Measurements from ENCODE around the gene CCBE1. TPM values are rescaled to one million over a fixed set of nuclear protein-coding genes. Genes with fewer than 3 reads are reported as not detected.

Gene CCBE1
- total RNA-seq, 2 experiments from 2014 or later, result not detected

DNA sequence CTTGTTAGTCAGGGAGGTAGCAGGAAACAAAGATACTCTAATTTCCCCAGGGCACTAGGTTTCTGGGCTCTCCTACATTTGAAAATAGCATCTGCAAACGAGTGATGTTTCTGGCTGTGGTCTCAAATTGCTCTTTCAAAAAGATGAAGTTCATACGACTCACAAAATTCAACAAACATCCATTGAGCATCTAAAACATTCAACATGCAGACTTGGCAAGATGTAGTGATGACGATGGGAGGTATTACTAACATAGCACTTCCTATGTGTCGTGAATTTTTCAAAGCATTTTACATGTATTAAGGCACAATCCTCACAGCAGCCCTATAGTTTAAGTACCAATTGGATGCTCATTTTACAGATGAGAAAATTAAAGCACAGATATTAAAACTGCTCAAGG is 5.2 kb downstream of the CCBE1 start:
- intact Hi-C loops (cut with micrococcal nuclease), result loop anchor here (10.0 kb wide), 1 partner anchor 417 kb away; the partner anchor contains the start of gene RAX
- Mint-ChIP-seq H3K27ac (no peak overlapping the region), H3K27me3 (ENCODE audit: low read depth) (peaks cover 43% of the 10 kb centered on the region), H3K4me3 (no peak overlapping the region), H3K9me3 (no peaks in the 10 kb centered on the region), H3K4me1 (ENCODE audit: low read depth) (peaks cover 5% of the 10 kb centered on the region), H3K36me3 (ENCODE audit: low read depth) (no peaks in the 10 kb centered on the region)
- CTCF ChIA-PET, result no interaction called here
- no peak for DNase-seq

DNA sequence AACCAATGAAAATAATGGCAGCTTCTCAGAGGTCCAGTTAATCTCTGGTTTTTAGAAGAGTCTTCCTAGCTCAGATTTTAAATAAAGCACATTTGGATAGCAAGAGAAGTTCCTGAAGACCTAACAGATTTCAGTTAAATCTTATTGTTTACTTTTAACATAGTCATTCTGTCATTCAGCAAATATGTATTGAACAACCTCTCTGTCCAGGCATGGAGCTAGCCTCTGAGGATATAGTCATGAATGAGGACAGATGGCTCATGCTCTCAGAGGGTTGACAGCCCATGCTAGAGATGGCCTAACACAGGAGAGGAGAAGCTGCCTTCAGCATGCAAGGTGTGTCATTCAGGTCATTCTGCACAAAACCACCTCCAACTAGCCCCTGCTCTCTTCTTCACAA is 6.2 kb downstream of the CCBE1 start:
- intact Hi-C loops (cut with micrococcal nuclease), result loop anchor here (10.0 kb wide), 1 partner anchor 416 kb away; the partner anchor contains the start of gene RAX
- CTCF ChIA-PET, result interaction anchor here (0.5 kb wide), 1 partner anchor 229 kb away, joined by 3 read pairs; no protein-coding TSS in a partner anchor
- H3K4me3 Mint-ChIP-seq, result no peak overlapping the region
- H3K27me3 Mint-ChIP-seq (ENCODE audit: low read depth), result peaks cover 37% of the 10 kb centered on the region
- H3K9me3 Mint-ChIP-seq, result no peaks in the 10 kb centered on the region
- no peaks in the 10 kb centered on the region for H3K36me3 Mint-ChIP-seq (ENCODE audit: low read depth)
- no peak overlapping the region for H3K27ac Mint-ChIP-seq
- DNase-seq, result no peak
- no peaks in the 10 kb centered on the region for H3K4me1 Mint-ChIP-seq (ENCODE audit: low read depth)

DNA sequence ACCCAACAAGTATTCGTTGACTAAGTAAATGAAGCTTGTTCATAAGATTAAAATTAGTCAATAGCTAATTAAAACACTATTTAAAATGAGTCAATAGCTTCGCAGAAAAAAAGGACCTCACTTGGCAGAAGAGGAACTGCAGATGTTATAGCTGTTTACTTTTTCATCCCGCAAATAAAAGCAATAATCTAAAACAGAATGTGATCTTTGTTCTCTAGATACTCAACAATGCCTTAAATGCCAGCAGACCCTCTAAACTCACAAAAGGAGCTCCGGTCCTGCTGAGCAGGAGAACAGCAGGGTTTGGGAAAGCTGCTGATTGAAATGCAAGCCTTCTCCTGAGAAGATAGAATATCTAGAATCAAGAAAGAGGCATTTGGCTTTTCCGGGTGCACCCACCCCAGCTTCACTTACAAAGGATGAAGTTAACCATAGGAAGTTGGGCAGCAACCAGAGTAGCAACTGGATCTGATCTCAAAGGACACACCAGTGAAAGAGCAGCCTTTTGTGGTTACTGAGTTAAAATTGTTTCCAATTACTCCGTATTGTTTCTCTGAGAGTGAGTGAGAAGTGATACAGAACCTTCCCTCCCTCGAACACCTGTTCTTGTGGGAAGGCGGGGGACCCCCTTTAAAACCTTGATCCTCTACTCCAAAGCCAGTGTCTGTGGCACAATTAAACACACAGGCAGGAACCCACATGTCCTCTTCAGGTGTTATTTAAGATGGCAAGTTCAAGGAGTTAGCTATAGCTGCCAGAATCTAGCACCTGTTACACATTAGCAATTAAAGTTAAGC is 6.8 kb downstream of the CCBE1 start:
- CTCF ChIA-PET, result interaction anchor here (0.6 kb wide), 1 partner anchor 212 kb away, joined by 3 read pairs; no protein-coding TSS in a partner anchor
- Mint-ChIP-seq H3K4me3 (no peak overlapping the region), H3K4me1 (ENCODE audit: low read depth) (no peaks in the 10 kb centered on the region), H3K36me3 (ENCODE audit: low read depth) (no peaks in the 10 kb centered on the region), H3K27me3 (ENCODE audit: low read depth) (peaks cover 31% of the 10 kb centered on the region), H3K27ac (no peak overlapping the region), H3K9me3 (no peaks in the 10 kb centered on the region)
- intact Hi-C loops (cut with micrococcal nuclease), result loop anchor here (10.0 kb wide), 1 partner anchor 416 kb away; the partner anchor contains the start of gene RAX
- DNase-seq, result no peak

DNA sequence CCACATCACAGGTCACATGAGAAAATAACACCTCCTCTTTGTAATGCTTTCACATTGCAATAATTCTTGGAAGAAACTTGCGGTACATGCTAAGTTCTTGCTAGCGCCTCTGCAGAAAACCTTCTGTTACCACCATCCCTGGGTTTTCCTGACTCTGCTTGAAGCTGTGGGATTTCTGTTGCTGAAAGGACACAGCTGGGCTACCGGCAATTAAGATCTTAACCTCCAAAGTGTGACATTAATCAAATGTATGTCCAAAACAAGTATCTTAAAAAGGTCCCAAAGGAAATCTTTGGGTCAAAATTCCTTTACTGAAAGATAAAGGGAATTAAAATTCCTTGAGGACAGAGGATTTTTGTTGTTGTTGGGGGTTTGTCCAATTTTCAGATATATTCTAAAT is 7.5 kb downstream of the CCBE1 start:
- peaks cover 25% of the 10 kb centered on the region for H3K27me3 Mint-ChIP-seq (ENCODE audit: low read depth)
- DNase-seq, result no peak
- no peak overlapping the region for H3K4me3 Mint-ChIP-seq
- H3K27ac Mint-ChIP-seq, result no peak overlapping the region
- intact Hi-C loops (cut with micrococcal nuclease), result loop anchor here (10.0 kb wide), 1 partner anchor 415 kb away; the partner anchor contains the start of gene RAX
- H3K36me3 Mint-ChIP-seq (ENCODE audit: low read depth), result no peaks in the 10 kb centered on the region
- H3K9me3 Mint-ChIP-seq, result no peaks in the 10 kb centered on the region
- CTCF ChIA-PET, result interaction anchor here (0.6 kb wide), 1 partner anchor 211 kb away, joined by 3 read pairs; no protein-coding TSS in a partner anchor
- H3K4me1 Mint-ChIP-seq (ENCODE audit: low read depth), result no peaks in the 10 kb centered on the region

DNA sequence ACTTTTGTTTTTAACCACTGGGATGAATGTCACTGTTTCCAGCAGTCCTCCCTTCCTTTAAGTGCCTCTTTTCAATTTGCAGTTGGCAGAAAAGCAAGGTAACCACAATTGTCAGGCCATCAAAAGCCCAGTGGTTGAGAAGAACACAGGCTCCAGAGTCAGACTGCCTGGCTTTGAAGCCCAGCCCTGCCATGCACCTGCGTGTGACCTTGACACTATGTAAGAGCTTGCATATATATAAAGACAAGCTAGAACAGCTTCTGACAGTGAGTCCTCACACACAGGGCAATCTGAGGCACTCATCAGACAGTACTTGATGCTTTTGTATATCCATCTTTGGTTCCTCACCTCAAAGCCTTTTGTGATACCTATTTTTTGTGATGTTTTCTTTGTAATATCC is 11.0 kb downstream of the CCBE1 start:
- intact Hi-C loops (cut with micrococcal nuclease), result no loop called here
- Mint-ChIP-seq H3K36me3 (ENCODE audit: low read depth) (no peaks in the 10 kb centered on the region), H3K27me3 (ENCODE audit: low read depth) (peaks cover 8% of the 10 kb centered on the region), H3K27ac (no peak overlapping the region), H3K4me3 (no peak overlapping the region), H3K4me1 (ENCODE audit: low read depth) (no peaks in the 10 kb centered on the region), H3K9me3 (no peaks in the 10 kb centered on the region)
- CTCF ChIA-PET, result interaction anchor here (0.6 to 1.2 kb wide), 2 partner anchors 11 to 120 kb away, joined by 3 to 9 read pairs; partner anchors contain the start of gene CCBE1
- no peak for DNase-seq

DNA sequence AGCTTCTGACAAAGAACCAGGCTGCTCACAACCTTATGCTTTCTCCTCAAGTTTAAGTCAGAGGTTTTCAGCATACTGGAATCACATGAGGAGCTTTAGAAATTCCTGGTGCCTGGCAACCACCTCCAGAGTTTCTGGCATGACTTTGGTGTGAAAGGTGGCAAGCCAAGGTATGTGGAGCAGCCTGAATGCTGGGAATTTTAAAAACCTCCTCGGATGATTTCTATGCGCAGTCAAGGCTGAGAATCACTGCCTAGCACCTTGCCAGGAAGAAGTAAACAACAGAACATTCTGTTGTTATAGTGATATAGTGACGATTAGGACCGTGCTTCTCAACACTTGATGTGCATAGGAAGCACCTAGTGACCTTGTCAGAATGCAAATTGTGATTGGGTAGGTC is 11.7 kb downstream of the CCBE1 start:
- no peak overlapping the region for H3K27ac Mint-ChIP-seq
- CTCF ChIA-PET, result interaction anchor here (1.0 kb wide), 1 partner anchor 12 kb away, joined by 5 read pairs; the partner anchor contains the start of gene CCBE1
- intact Hi-C loops (cut with micrococcal nuclease), result no loop called here
- no peak overlapping the region for H3K4me3 Mint-ChIP-seq
- no peaks in the 10 kb centered on the region for H3K36me3 Mint-ChIP-seq (ENCODE audit: low read depth)
- H3K27me3 Mint-ChIP-seq (ENCODE audit: low read depth), result peaks cover 8% of the 10 kb centered on the region
- H3K4me1 Mint-ChIP-seq (ENCODE audit: low read depth), result no peaks in the 10 kb centered on the region
- DNase-seq, result no peak
- H3K9me3 Mint-ChIP-seq, result no peaks in the 10 kb centered on the region

DNA sequence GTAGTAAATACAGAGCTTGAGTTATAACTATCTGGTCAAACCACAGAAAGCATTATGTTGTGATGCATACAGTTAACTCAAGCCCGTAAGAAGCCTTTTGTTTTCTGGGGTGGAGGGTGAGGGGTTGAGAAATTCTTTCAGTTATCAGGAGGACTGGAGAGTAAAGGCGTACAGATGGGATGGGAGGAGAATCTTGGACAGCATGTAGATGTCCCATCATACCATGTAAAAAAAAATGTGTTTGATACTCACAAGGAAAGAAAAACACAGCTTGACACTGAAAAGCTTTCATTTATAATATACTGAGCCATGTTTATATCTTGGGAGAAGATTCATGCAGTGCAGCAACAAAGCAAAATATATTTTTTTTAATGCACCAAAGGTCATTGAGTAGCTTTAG is 12.4 kb downstream of the CCBE1 start:
- H3K27ac Mint-ChIP-seq, result no peak overlapping the region
- no peaks in the 10 kb centered on the region for H3K36me3 Mint-ChIP-seq (ENCODE audit: low read depth)
- no peak overlapping the region for H3K4me3 Mint-ChIP-seq
- no peaks in the 10 kb centered on the region for H3K4me1 Mint-ChIP-seq (ENCODE audit: low read depth)
- peaks cover 8% of the 10 kb centered on the region for H3K27me3 Mint-ChIP-seq (ENCODE audit: low read depth)
- no peak for DNase-seq
- no peaks in the 10 kb centered on the region for H3K9me3 Mint-ChIP-seq
- intact Hi-C loops (cut with micrococcal nuclease), result no loop called here
- CTCF ChIA-PET, result interaction anchor here (1.0 kb wide), 1 partner anchor 13 kb away, joined by 5 read pairs; the partner anchor contains the start of gene CCBE1

DNA sequence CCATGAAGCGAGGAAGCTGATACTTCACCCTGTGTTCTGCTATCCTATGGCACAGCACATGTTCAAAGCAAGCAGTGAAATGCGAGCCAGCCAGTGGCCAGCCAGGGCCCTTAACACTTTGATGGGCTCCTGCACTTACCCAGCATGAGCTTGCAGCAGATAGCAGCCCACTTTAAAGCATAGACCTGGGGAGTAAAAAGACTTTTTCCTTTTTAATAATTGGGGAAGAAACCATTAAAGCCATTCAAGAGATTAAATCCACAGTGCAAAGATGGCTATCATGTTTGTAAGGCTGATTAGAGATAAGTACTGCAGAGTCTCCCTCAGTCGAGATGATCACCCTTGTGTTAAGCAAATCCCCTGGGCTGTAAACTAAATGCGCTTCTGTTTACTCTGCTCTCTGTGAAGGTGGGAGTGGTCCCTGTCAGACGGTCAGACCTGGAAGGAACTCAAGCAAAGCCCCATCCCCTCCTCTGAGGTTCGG is 15.7 kb downstream of the CCBE1 start:
- CTCF ChIA-PET, result no interaction called here
- peaks cover 2% of the 10 kb centered on the region for H3K27me3 Mint-ChIP-seq (ENCODE audit: low read depth)

DNA sequence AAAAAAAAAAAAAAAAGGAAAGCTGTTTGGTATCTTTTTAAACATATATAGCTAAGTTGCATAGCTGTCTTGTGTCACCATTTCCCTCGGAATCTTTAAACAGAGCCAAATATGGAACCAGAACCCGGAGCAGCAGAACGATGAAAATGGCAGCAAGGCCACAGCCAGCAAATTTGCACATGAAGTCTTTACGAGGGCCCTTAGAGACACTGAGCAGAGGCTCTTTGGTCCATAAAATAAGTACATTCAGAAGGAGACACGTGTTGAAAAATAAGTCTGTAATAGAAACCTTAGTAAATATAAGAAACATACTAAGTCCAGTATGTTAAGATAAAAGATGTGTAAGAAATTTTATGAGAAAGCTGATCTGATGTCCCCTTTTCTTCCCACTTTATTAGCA is 16.2 kb downstream of the CCBE1 start:
- no peak for DNase-seq
- Mint-ChIP-seq H3K36me3 (ENCODE audit: low read depth) (no peaks in the 10 kb centered on the region), H3K4me3 (no peak overlapping the region), H3K27me3 (ENCODE audit: low read depth) (peaks cover 2% of the 10 kb centered on the region), H3K4me1 (ENCODE audit: low read depth) (no peaks in the 10 kb centered on the region), H3K9me3 (no peaks in the 10 kb centered on the region), H3K27ac (no peak overlapping the region)
- intact Hi-C loops (cut with micrococcal nuclease), result no loop called here
- CTCF ChIA-PET, result interaction anchor here (0.7 kb wide), 1 partner anchor 22 kb away, joined by 3 read pairs; no protein-coding TSS in a partner anchor

More for the DNA sequence above, 15.7 kb downstream of the CCBE1 start:
- H3K4me3 Mint-ChIP-seq, result no peak overlapping the region
- no peaks in the 10 kb centered on the region for H3K4me1 Mint-ChIP-seq (ENCODE audit: low read depth)
- H3K9me3 Mint-ChIP-seq, result no peaks in the 10 kb centered on the region
- DNase-seq, result no peak
- no peak overlapping the region for H3K27ac Mint-ChIP-seq
- H3K36me3 Mint-ChIP-seq (ENCODE audit: low read depth), result no peaks in the 10 kb centered on the region
- intact Hi-C loops (cut with micrococcal nuclease), result no loop called here

DNA sequence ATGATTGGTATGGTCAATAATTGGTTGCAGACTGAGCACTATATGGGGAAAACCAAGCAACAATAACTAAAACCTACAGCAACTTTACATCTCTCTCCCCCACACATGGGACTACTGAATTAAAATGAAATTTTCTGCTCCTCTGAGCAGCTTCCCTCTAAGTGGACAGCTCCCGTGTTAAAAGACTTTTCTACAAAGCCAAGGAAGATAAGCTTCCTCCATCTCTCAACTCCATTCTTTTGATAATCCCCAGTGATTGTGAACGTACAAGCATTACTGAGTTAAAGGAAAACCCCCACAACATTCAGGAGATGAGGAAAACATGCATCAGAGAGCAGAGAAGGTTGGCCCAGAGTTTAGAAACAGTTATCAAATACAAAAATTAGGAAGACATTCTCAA is 21.9 kb downstream of the CCBE1 start:
- intact Hi-C loops (cut with micrococcal nuclease), result no loop called here
- no peaks in the 10 kb centered on the region for H3K4me1 Mint-ChIP-seq (ENCODE audit: low read depth)
- no peaks in the 10 kb centered on the region for H3K9me3 Mint-ChIP-seq
- H3K27ac Mint-ChIP-seq, result no peak overlapping the region
- no peak overlapping the region for H3K4me3 Mint-ChIP-seq
- no peaks in the 10 kb centered on the region for H3K36me3 Mint-ChIP-seq (ENCODE audit: low read depth)
- no peak for DNase-seq
- CTCF ChIA-PET, result interaction anchor here (0.6 kb wide), 1 partner anchor 45 kb away, joined by 3 read pairs; no protein-coding TSS in a partner anchor
- H3K27me3 Mint-ChIP-seq (ENCODE audit: low read depth), result peaks cover 6% of the 10 kb centered on the region

DNA sequence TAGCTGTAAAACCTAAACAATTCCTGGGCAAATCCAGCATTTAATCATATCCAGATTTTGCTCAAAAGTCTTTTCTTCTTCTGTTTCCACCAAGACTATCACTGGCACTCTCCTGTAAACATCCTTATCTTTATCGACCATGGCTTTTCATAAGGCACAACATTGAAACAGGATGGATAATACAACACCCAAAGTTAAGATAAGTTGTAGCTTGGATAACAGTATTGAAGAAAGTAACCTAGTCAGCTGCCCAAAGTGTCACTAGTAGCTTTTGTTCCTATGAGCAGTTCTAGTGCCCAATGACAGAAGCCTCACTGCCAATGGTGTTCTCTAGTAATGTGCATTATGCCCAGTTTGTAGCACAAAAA is 22.3 kb downstream of the CCBE1 start:
- no peak overlapping the region for H3K27ac Mint-ChIP-seq

DNA sequence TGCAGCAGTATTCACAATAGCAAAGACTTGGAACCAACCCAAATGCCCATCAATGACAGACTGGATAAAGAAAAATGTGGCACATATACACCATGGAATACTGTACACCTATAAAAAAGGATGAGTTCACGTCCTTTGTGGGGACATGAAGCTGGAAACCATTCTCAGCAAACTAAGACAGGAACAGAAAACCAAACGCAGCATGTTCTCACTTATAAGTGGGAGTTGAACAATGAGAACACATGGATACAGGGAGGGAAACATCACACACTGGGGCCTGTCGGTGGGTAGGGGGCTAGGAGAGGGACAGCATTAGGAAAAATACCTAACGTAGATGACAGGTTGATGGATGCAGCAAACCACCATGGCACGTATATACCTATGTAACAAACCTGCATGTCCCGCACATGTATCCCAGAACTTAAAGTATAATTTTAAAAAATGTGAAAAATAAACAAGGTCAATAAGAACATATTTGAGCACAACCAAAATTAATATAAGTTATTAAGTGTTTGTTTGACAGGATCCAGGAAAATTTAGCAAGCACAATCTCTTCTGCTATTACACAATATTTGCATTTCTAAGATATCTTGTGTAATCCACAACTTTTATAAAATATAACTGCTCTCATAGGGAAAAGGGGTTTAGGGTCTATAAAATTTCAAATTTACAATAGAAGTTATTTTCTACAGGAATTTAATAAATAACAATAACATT is 22.9 kb downstream of the CCBE1 start:
- H3K27me3 Mint-ChIP-seq (ENCODE audit: low read depth), result peaks cover 4% of the 10 kb centered on the region

More for the DNA sequence above, 22.3 kb downstream of the CCBE1 start:
- intact Hi-C loops (cut with micrococcal nuclease), result no loop called here
- CTCF ChIA-PET, result interaction anchor here (0.5 kb wide), 1 partner anchor 52 kb away, joined by 3 read pairs; no protein-coding TSS in a partner anchor
- no peak for DNase-seq
- Mint-ChIP-seq H3K36me3 (ENCODE audit: low read depth) (no peaks in the 10 kb centered on the region), H3K27me3 (ENCODE audit: low read depth) (peaks cover 4% of the 10 kb centered on the region), H3K4me3 (no peak overlapping the region), H3K4me1 (ENCODE audit: low read depth) (no peaks in the 10 kb centered on the region), H3K9me3 (no peaks in the 10 kb centered on the region)

More for the DNA sequence above, 22.9 kb downstream of the CCBE1 start:
- CTCF ChIA-PET, result interaction anchor here (0.5 kb wide), 1 partner anchor 52 kb away, joined by 3 read pairs; no protein-coding TSS in a partner anchor
- no peak for DNase-seq
- no peak overlapping the region for H3K27ac Mint-ChIP-seq
- H3K36me3 Mint-ChIP-seq (ENCODE audit: low read depth), result no peaks in the 10 kb centered on the region
- intact Hi-C loops (cut with micrococcal nuclease), result no loop called here
- no peaks in the 10 kb centered on the region for H3K4me1 Mint-ChIP-seq (ENCODE audit: low read depth)
- H3K9me3 Mint-ChIP-seq, result no peaks in the 10 kb centered on the region
- no peak overlapping the region for H3K4me3 Mint-ChIP-seq

Measured in activated naive CD4-positive, alpha-beta T cell treated with anti-CD3 and anti-CD28 coated beads for 36 hours (primary cell).